Measurements from ENCODE around the gene ATF6. TPM values are rescaled to one million over a fixed set of nuclear protein-coding genes. Genes with fewer than 3 reads are reported as not detected.

The ATF6 gene
- total RNA-seq, 1 donor from 2014 or later, result 21.1 TPM

DNA sequence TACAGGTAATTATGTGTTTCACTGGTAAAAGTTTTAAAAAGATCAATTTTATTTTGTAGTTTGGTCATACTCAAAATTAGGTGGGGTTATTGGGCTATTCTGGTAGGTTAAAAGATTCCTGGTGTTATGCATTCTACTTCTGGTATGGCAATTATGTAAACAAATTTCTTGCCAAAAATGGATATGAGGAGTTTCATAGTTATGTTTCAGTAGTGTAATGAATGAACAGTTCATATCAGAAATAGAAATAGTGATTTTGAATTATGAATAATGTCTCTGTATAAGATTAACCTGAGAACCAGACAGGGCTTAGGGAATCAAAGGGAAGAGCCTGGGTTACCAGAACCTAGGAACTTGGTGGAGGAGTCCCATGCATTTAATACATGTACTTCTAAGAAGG lies 15.9 kb downstream of the ATF6 start:
- Histone ChIP-seq H3K4me3 (no peak overlapping the region), H3K4me1 (no peaks in the 10 kb centered on the region), H3K9me3 (no peaks in the 10 kb centered on the region), H3K36me3 (peaks cover 0 to 8% of the 10 kb centered on the region in 2 donors), H3K27ac (no peak overlapping the region), H3K27me3 (no peaks in the 10 kb centered on the region)
- no peak for DNase-seq (ENCODE audit: extremely low spot score in 2 of 2)
- TF ChIP-seq POLR2AphosphoS5 (IDR thresholded peaks at IDR 0.05; ENCODE audit: insufficient read depth in 1 of 2, low read depth in 1 of 2), result no peak
- TF ChIP-seq, protein P1, sequence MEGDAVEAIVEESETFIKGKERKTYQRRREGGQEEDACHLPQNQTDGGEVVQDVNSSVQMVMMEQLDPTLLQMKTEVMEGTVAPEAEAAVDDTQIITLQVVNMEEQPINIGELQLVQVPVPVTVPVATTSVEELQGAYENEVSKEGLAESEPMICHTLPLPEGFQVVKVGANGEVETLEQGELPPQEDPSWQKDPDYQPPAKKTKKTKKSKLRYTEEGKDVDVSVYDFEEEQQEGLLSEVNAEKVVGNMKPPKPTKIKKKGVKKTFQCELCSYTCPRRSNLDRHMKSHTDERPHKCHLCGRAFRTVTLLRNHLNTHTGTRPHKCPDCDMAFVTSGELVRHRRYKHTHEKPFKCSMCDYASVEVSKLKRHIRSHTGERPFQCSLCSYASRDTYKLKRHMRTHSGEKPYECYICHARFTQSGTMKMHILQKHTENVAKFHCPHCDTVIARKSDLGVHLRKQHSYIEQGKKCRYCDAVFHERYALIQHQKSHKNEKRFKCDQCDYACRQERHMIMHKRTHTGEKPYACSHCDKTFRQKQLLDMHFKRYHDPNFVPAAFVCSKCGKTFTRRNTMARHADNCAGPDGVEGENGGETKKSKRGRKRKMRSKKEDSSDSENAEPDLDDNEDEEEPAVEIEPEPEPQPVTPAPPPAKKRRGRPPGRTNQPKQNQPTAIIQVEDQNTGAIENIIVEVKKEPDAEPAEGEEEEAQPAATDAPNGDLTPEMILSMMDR (IDR thresholded peaks at IDR 0.05), result no peak
- no peak for TF ChIP-seq POLR2A (IDR thresholded peaks at IDR 0.05)
- intact Hi-C loops (cut with DNase I), result no loop called here

DNA sequence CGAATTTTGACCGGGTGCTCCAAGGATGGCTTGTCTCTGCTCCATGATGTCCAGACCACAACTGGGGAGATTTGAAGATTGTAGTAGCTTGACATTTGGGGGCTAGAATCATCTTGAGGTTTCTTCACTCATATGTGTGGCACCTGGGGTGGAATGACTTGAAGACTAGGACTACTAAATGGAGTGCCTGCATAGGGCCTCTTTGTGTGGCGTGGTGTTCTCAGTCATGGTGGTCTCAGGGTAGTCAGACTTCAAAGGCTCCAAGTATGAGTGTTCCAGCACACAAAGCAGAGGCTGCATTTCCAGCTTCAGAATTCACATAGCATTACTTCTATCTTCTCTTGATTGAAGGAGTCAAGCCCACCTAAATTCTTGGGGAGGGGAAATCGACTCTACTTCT lies 16.8 kb downstream of the ATF6 start:
- no peak for DNase-seq (ENCODE audit: extremely low spot score in 2 of 2)
- peaks cover 0 to 8% of the 10 kb centered on the region in 2 donors for H3K36me3 ChIP-seq
- H3K4me1 ChIP-seq, result no peaks in the 10 kb centered on the region
- H3K27ac ChIP-seq, result no peak overlapping the region
- intact Hi-C loops (cut with DNase I), result no loop called here
- no peak for TF ChIP-seq POLR2AphosphoS5 (IDR thresholded peaks at IDR 0.05; ENCODE audit: insufficient read depth in 1 of 2, low read depth in 1 of 2)
- TF ChIP-seq, protein P1 (IDR thresholded peaks at IDR 0.05), result no peak
- TF ChIP-seq POLR2A (IDR thresholded peaks at IDR 0.05), result no peak
- H3K4me3 ChIP-seq, result no peak overlapping the region
- H3K27me3 ChIP-seq, result no peaks in the 10 kb centered on the region
- H3K9me3 ChIP-seq, result no peaks in the 10 kb centered on the region

DNA sequence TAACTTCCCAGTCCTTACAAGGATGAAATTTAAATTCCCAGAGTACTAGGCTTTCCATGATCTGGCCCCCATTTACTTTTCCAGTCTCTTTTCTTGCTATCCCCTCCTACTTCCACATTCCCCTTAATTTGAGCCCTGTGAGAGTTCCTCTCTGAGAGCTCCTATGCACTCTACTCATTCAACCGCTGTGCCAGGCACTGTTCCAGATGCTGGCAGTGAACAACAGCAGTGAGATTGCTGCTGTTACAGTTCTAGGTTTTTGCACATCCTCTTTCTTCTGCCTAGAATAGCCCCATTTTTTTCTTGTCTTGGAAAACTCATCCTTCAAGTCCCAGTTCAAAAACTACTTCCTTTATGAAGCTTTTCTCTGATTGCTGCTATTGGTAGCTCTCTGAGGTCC lies 18.8 kb downstream of the ATF6 start:
- intact Hi-C loops (cut with DNase I), result no loop called here
- DNase-seq (ENCODE audit: extremely low spot score in 2 of 2), result no peak
- Histone ChIP-seq H3K4me3 (no peak overlapping the region), H3K4me1 (no peaks in the 10 kb centered on the region), H3K27me3 (no peaks in the 10 kb centered on the region), H3K36me3 (peaks cover 0 to 8% of the 10 kb centered on the region in 2 donors), H3K27ac (no peak overlapping the region), H3K9me3 (no peaks in the 10 kb centered on the region)
- TF ChIP-seq, protein P1 (IDR thresholded peaks at IDR 0.05), result no peak
- TF ChIP-seq POLR2AphosphoS5 (IDR thresholded peaks at IDR 0.05; ENCODE audit: insufficient read depth in 1 of 2, low read depth in 1 of 2) (no peak), POLR2A (IDR thresholded peaks at IDR 0.05) (no peak)

DNA sequence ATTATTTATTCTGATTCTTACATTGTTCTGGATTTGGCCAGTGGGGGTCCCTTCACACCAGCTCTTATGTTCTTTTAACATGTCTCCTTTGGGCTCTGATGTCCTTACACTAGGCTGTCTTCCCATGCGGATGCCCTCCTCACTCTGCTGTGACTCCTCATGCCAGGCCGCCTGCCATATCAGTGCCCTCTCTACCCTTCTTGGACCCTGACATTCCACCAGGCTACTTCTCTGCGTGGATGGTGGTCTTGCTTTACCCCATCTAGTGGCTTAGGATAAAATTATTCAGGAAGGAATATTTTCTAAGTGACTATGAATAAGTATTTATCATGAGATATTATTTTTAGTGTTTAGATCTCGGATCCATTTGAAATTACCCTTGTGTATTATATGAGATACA lies 21.2 kb downstream of the ATF6 start:
- TF ChIP-seq, protein P1 (IDR thresholded peaks at IDR 0.05), result no peak
- H3K27me3 ChIP-seq, result no peaks in the 10 kb centered on the region
- H3K9me3 ChIP-seq, result no peaks in the 10 kb centered on the region
- no peak for DNase-seq (ENCODE audit: extremely low spot score in 2 of 2)
- intact Hi-C loops (cut with DNase I), result no loop called here
- H3K4me3 ChIP-seq, result no peak overlapping the region
- H3K4me1 ChIP-seq, result no peaks in the 10 kb centered on the region
- H3K36me3 ChIP-seq, result peaks cover 0 to 20% of the 10 kb centered on the region in 2 donors
- H3K27ac ChIP-seq, result no peak overlapping the region

DNA sequence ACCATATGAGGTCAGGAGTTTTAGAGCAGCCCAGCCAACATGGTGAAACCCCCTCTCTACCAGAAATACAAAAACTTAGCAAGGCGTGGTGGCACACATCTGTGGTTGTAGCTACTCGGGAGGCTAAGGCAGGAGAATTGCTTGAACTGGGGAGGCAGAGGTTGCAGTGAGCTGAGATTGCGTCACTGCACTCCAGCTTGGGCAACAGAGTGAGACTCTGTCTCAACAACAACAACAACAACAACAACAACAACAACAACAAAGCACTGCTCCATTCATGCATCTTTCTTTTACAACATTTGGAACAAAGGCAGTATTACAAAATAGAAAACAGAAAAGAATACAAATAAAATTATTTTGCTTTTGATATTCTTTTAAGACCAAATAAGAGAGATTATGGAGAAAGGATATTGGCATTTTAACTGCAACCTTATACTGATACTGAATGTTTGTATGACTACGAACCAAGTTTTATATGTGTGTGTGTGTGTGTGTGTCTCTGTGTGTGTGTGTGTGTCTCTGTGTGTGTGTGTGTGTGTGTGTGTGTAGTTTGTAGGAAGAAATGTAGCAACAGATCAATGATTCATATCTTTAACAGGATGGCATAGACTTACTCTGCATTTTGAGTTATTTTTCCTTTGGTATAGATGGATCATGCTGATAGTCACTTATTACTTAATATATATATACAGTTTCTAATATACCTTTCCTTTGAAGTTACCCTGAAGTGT lies 24.6 kb downstream of the ATF6 start:
- no peak for TF ChIP-seq POLR2AphosphoS5 (IDR thresholded peaks at IDR 0.05; ENCODE audit: insufficient read depth in 1 of 2, low read depth in 1 of 2)
- Histone ChIP-seq H3K4me1 (no peaks in the 10 kb centered on the region), H3K27me3 (no peaks in the 10 kb centered on the region), H3K27ac (no peak overlapping the region), H3K9me3 (no peaks in the 10 kb centered on the region), H3K4me3 (no peak overlapping the region), H3K36me3 (peaks cover 0 to 24% of the 10 kb centered on the region in 2 donors)
- intact Hi-C loops (cut with DNase I), result no loop called here
- DNase-seq (ENCODE audit: extremely low spot score in 2 of 2), result no peak
